Liver (tissue), 3 donors: Measurements from ENCODE around the gene METTL13.
"Not testable (repeated sequence)": the region's sequence is repeated elsewhere in the genome, so short reads cannot be mapped to it uniquely, and the experiment has no call there.

Experiments used
- FOXA1 ChIP-seq: IDR thresholded peaks from 2 replicates; pipeline ENCODE4 v1.6.1; 2016; ENCODE audit warnings: antibody characterized with exemption
- GABPA ChIP-seq, 2 donors: IDR thresholded peaks in 1 of 2; conservative IDR thresholded peaks in 1 of 2; 2 replicates each; pipeline ENCODE4 v1.6.1; 2016; ENCODE audit warnings: antibody characterized with exemption in 2 of 2, mild to moderate bottlenecking in 1 of 2, moderate library complexity in 1 of 2
- HNF4G ChIP-seq: IDR thresholded peaks from 2 replicates; pipeline ENCODE4 v1.6.1; 2016; ENCODE audit warnings: antibody characterized with exemption
- JUND ChIP-seq, 2 donors: IDR thresholded peaks; 2 replicates each; pipeline ENCODE4 v1.6.1; 2016; ENCODE audit warnings: antibody characterized with exemption in 2 of 2
- RAD21 ChIP-seq, 2 donors: IDR thresholded peaks; 2 replicates each; pipeline ENCODE4 v1.6.1; 2016; ENCODE audit warnings: antibody characterized with exemption in 2 of 2, mild to moderate bottlenecking in 2 of 2
- SP1 ChIP-seq: IDR thresholded peaks from 2 replicates; pipeline ENCODE4 v1.6.1; 2018; ENCODE audit warnings: antibody characterized with exemption, mild to moderate bottlenecking
- YY1 ChIP-seq: IDR thresholded peaks from 2 replicates; pipeline ENCODE4 v1.6.1; 2016; ENCODE audit warnings: antibody characterized with exemption, mild to moderate bottlenecking
- ZBTB33 ChIP-seq: IDR thresholded peaks from 2 replicates; pipeline ENCODE4 v1.6.1; 2016; ENCODE audit warnings: antibody characterized with exemption
- TF ChIP-seq, protein P1 (sequence below): fragments of 150-350 bp; IDR thresholded peaks from 2 replicates; pipeline ENCODE4 v1.5.1; 2017; ENCODE audit warnings: improper control_type of control experiment, low read depth, low read length; ENCODE audit not compliant: missing input control
- TF ChIP-seq, protein P2 (sequence below): IDR thresholded peaks from 2 replicates; pipeline ENCODE4 v1.6.1; 2016; ENCODE audit warnings: antibody characterized with exemption
- donor health status: healthy.
- donor health status: healthy.

DNA sequence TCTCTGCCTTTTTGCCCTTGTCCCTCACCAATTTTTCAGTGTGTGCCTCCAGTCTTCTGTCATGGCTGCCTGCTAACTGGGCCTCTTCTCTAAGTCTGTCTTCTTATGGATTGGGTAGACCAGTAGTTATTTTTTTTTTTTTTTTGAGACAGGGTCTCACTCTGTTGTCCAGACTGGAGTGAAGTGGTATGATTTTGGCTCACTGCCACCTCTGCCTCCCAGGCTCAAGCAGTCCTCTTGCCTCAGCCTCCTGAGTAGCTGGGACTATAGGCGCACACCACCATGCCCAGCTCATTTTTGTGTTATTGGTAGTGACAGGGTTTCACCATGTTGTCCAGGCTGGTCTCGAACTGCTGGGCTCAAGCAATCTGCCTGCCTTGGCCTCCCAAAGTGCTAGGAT lies 18.2 kb downstream of the METTL13 start:
- TF ChIP-seq, protein P1, sequence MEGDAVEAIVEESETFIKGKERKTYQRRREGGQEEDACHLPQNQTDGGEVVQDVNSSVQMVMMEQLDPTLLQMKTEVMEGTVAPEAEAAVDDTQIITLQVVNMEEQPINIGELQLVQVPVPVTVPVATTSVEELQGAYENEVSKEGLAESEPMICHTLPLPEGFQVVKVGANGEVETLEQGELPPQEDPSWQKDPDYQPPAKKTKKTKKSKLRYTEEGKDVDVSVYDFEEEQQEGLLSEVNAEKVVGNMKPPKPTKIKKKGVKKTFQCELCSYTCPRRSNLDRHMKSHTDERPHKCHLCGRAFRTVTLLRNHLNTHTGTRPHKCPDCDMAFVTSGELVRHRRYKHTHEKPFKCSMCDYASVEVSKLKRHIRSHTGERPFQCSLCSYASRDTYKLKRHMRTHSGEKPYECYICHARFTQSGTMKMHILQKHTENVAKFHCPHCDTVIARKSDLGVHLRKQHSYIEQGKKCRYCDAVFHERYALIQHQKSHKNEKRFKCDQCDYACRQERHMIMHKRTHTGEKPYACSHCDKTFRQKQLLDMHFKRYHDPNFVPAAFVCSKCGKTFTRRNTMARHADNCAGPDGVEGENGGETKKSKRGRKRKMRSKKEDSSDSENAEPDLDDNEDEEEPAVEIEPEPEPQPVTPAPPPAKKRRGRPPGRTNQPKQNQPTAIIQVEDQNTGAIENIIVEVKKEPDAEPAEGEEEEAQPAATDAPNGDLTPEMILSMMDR = not testable (repeated sequence)
- not testable (repeated sequence) for TF ChIP-seq YY1; ZBTB33; SP1; GABPA (IDR thresholded peaks at IDR 0.05 in 1 of 2, conservative IDR thresholded peaks at IDR 0.05 in 1 of 2); RAD21 (IDR thresholded peaks at IDR 0.05); FOXA1; JUND (IDR thresholded peaks at IDR 0.05); HNF4G
- TF ChIP-seq, protein P2, sequence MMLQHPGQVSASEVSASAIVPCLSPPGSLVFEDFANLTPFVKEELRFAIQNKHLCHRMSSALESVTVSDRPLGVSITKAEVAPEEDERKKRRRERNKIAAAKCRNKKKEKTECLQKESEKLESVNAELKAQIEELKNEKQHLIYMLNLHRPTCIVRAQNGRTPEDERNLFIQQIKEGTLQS = not testable (repeated sequence)
